Skin of body (tissue), 2 donors: ENCODE data around the gene CENPU. TPM values are rescaled to one million over a fixed set of nuclear protein-coding genes. Genes with fewer than 3 reads are reported as not detected.
"Not testable (repeated sequence)": the region's sequence is repeated elsewhere in the genome, so short reads cannot be mapped to it uniquely, and the experiment has no call there.

Experiments used
- DNase-seq: peaks from one replicate; lab custom pipeline; 2025; lab: John Stamatoyannopoulos, UW
- total RNA-seq: library from RNA; depleted of rRNA; stranded (reverse); fragments of >200 nt; gene quantifications from one replicate; pipeline ENCODE4 v1.2.3, GENCODE V29; 2014

The CENPU gene
- total RNA-seq, 1 donor from 2014 or later, result 16.8 TPM

DNA sequence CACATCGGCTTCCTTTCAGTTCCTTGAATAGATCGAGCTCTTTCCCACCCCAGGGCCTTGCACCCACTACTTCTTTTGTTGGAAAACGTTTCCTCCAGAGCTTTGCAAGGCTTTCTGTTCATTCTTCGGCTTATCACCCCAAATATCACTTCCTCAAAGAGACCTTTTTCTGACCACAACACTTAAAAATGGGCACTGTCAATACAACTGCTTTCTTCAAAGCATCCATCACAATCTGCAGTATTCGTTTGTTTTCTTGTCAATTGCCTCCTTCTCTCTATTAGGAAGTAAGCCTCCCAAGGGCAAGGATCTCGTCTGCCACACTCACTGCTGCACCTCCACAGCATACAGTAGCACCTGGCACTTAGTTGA is 17.7 kb upstream of the CENPU start:
- DNase-seq, result no peak

- no peak for DNase-seq
Measured at GRCh38 chr4:184750926-184751584, 17.2 kb upstream of the CENPU start.

DNA sequence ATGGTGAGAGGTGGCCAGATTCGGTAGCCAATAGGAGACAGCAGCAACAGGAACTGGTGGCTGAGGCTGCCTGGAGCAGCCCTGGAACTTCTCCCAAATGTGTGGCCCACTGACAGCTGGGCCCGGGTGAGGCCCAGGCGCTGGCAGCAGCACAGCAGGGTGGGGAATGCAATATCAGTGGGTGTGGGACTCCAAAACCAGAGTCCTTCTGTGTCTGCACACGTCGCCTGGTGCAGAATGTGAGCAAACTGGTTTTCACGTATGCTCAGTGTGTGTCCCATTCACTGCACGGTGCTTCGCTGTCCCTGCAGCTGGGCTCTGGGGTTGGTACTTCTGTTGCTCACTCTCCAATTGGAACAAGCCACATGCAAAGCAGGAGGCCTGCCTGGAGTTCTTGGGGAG is 14.4 kb upstream of the CENPU start:
- peak; percentile 48 for DNase-seq

DNA sequence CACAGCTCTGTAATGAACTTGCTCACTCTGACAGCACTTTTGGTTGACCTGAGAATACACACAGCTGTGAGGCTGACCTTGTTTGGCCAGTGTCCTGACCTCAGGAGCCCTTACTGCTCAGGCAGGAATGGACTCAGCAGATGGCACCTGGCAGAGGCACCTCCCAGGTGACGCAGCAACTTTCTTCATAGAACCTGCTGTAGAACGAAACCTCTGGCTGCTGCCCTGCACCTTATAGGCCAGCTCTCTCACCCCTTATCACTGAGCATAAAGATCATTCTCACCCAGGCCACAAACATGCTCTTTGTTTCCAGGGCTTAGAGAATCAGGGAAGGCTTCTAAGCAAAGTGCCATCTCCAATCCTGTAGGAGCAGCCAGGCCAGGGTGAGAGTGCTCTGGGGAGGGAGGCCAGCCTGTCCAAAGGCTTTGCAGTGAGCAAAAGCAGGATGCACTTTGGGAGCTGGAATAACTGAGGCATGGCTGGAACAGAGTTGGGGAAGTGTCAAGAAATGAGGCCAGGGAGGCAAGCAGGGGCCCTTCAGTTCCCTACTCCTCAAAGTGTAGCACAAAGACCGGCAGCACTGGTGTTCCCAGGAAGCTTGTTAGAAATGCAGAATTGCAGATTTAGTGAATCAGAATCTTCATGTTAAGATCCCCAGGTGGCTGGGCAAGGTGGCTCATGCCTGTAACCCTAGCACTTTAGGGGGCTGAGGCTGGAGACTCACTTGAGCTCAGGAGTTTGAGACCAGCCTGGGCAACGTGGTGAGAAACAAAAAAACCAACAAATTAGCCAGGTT is 13.3 kb upstream of the CENPU start:
- DNase-seq, result no peak

DNA sequence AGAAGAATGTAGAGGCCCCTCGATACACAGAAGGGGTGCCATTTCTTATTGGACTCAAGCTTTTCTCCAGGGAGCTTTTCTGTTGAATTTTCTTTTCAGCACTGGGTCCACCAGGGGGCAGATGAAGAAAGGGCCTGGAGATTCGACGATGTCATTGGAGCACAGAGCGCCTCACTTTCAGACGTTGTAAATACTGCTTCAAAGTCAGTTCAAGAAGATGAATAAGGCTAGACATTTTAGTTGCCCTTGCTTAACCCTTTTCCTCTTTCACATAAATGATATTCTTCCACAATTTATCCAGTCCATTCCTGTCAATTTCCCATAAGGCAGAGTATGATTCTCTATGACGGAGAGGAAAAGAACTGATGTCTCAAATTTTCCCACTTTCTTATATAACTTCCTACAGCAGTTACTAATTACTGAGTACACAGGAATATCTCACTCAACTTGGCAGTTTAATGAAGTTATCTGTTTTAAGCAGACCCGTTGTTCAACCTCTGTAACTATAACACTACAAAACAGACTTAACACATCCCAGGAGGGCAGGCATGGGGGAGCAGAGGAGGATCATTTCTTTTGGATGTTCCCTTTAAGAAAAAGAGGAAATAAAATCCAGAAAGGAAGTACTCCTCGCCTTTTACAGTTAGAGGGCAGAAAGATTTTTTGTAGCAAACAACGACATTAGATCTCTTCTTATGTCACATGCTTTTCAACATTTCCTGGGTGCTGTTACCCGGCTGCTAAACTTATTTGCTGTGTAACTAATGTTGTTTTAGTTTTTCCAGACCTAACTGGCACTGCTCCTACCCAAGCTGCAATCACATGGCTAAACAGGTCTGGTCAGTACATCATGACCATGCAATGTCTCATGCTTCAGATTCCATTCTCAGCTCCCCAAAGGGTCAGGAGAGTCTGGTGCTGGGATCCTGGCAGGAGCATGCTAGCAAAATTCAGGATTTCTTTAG is 12.2 kb upstream of the CENPU start:
- DNase-seq, result peak; percentile 86

DNA sequence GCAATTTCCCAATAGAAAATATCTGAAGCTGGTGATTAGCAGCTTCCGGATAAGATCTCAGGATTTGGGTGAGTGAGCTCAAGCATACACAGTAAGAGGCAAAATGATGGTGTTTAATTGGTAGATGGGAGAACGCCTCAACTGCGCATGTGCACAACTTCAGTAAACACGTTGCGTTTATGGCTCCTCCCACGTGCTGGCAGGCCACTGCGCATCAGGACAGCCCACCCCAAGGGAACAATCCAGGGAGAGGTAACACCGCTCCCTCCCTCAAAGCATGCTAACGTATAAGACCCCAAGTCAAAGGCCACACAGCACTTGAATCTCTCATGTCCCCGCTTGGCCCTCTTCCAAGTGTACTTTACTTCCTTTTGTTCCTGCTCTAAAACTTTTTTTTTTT is 10.3 kb upstream of the CENPU start:
- DNase-seq, result no peak

GRCh38 chr4:184743650-184744049 is 9.8 kb upstream of the CENPU start:
- no peak for DNase-seq

DNA sequence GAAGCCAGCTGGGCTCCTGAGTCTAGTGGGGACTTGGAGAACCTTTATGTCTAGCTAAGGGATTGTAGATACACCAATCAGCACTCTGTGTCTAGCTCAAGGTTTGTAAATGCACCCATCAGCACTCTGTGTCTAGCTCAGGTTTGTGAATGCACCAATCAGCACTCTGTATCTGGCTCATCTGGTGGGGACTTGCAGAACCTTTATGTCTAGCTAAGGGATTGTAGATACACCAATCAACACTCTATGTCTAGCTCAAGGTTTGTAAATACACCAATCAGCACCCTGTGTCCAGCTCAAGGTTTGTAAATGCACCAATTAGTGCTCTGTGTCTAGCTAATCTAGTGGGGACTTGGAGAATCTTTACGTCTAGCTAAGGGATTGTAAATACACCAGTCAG is 7.8 kb upstream of the CENPU start:
- not testable (repeated sequence) for DNase-seq

DNA sequence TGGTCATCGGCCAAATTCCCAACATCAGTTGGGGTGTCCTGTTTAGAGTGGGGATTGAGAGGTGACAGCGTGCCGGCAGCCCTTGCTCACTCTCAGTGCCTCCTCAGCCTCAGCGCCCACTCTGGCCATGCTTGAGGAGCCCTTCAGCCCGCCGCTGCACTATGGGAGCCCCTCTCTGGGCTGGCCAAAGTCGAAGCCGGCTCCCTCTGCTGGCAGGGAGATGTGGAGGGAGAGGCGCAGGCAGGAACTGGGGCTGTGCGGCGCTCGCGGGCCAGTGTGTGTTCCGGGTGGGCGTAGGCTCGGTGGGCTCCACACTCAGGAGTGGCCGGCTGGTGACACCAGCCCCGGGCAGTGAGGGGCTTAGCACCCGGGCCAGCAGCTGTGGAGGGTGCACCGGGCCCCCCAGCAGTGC is 7.1 kb upstream of the CENPU start:
- DNase-seq, result no peak

- not testable (repeated sequence) for DNase-seq
Measured at GRCh38 chr4:184739575-184739974, 5.7 kb upstream of the CENPU start.

- DNase-seq, result no peak
Measured at GRCh38 chr4:184734758-184735157, 862 bp upstream of the CENPU start.

DNA sequence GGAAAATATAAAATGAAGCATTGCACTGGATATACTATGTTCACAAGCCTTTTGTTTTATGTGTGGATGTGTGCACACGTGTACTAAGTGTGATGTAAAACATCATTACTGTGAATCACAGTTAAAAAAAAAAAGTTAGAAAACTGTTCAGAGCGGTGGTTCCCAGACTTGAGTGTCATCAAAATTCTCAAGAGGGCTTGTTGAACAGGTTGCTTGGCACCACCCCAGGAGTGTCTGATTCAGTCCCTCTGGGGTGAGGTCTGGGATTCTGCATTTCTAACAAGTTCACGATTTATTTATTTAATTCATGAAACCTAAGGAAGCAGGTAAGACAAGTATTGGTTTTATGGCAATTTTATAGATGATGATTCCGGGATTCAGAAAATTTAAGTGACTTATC is 1.8 kb downstream of the CENPU start:
- DNase-seq, result peak; percentile 4

DNA sequence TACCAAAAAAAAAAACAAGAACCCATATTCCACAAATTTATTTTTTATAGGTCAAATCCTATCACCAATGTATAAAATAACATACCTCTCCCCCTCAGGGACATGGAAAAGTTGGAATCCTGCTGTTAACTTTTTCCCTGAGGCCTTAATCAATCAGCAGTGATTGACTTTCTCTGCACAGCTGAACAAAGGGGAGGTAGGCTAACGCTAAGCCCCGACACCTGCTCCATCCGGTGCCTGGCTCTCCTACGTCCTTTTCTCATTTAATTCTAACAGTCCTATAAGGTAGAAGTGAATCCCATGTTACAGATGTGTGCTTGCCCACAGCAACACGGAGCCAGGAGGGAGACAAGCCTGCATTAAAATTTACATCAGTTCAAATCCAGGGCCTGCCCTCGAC is 2.8 kb downstream of the CENPU start:
- no peak for DNase-seq

DNA sequence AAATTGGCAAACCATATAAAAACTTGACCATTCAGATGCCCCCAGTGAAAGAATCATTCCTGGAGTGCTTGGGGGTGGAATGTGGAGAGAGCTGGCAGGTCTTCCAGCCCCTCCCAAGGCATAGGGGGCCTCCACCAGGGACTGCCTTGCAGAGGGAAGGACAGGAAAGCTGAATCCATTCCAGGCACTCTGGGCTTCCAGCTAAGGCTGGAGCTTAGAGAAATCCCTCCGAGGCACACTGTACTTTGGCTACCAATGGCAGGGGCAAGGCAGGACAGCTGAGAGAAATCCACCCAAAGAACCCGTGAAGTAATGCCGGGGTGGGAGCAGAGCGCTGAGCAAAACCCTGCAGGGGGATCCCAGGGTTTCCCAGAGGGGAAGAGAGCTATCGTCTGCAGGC is 4.0 kb downstream of the CENPU start:
- no peak for DNase-seq

DNA sequence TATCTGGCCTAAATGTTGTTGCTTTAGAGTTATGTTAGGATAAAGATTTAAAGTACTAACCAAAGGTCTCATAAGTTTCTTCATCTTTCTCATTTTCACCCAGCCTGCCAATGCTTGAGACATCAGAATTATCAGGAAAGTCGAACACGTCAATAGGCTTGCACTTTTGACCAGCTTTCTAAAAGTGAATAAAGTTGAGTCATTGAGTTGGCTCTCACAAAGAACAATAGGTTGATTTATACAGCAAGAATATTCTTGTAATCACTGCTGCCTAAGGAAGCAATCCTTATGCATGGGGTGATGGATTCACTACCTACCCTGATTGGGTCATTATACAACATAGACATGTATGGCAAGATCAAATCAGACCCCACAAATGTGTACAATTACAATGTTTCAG is 5.0 kb downstream of the CENPU start:
- DNase-seq, result no peak

GRCh38 chr4:184727430-184727829 is 6.5 kb downstream of the CENPU start:
- no peak for DNase-seq

DNA sequence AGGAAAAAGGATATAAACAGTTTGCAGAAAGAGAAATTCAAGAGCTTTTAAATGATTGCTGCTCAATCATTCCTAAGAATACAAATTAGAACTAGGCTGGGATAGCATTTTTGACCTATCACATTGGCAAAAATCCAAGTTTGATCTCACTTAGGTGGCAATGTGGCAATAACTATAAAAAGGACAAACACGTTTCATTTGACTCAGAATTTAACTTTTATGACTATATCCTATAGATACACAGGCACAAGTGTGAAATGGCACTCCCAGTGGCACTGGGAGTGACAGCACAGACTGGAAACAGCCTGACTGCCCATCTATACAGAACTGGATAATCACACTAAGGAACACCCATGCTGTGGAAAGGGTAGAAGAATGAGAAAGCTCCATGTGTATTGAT is 11.1 kb downstream of the CENPU start:
- no peak for DNase-seq

DNA sequence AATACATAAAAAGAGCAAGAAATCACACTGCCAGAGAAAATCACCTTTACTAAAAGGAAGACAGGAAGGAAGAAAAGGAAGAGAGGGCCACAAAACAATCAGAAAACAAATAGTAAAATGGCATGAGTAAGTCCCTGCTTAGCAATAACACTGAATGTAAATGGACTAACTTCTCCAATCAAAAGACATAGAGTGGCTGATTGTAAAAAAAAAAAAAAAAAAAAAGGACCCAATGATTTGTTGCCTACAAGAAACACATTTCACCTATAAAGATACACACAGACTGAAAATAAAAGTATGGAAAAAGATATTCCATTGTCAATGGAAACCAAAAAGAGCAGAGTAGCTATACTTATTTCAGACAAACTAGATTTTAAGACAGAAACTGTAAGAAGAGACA is 12.6 kb downstream of the CENPU start:
- no peak for DNase-seq

- DNase-seq, result no peak
Measured at GRCh38 chr4:184719407-184719806, 14.5 kb downstream of the CENPU start.

GRCh38 chr4:184715526-184715925 is 18.4 kb downstream of the CENPU start:
- no peak for DNase-seq

GRCh38 chr4:184713887-184714286 is 20.0 kb downstream of the CENPU start:
- no peak for DNase-seq

- DNase-seq, result no peak
Measured at GRCh38 chr4:184712322-184712721, 21.6 kb downstream of the CENPU start.
